Stimulated activated CD4-positive, alpha-beta T cell treated with anti-CD3 and anti-CD28 coated beads, Interleukin-1b, Interleukin-23, amount 100 ng/mL, for 48 hours (primary cell): Measurements from ENCODE around the gene CDC42BPA.
A peak's percentile ranks its signal among the peaks of the same experiment; 100 is the strongest.
"Not testable (repeated sequence)": the region's sequence is repeated elsewhere in the genome, so short reads cannot be mapped to it uniquely, and the experiment has no call there.

Source experiments
- DNase-seq: peaks from one replicate; pipeline ENCODE4 v3.0.0-alpha.2; 2020

CDC42BPA gene

GRCh38 chr1:227253065-227253464, 65.2 kb downstream of the CDC42BPA start:
- DNase-seq: no peak

GRCh38 chr1:227245613-227246320, 72.5 kb downstream of the CDC42BPA start:
- DNase-seq: no peak

GRCh38 chr1:227244339-227245118, 73.8 kb downstream of the CDC42BPA start:
- no peak for DNase-seq

- DNase-seq: no peak
Observed at GRCh38 chr1:227242811-227243682, 75.2 kb downstream of the CDC42BPA start.

- DNase-seq: no peak
Observed at GRCh38 chr1:227240983-227241382, 77.3 kb downstream of the CDC42BPA start.

- DNase-seq: no peak
Observed at GRCh38 chr1:227234998-227235405, 83.3 kb downstream of the CDC42BPA start.

GRCh38 chr1:227231128-227231527, 87.2 kb downstream of the CDC42BPA start:
- not testable (repeated sequence) for DNase-seq

- no peak for DNase-seq
Observed at GRCh38 chr1:227228201-227228600, 90.1 kb downstream of the CDC42BPA start.

GRCh38 chr1:227227761-227228160, 90.5 kb downstream of the CDC42BPA start:
- no peak for DNase-seq

GRCh38 chr1:227225715-227226346, 92.5 kb downstream of the CDC42BPA start:
- DNase-seq: no peak

GRCh38 chr1:227223171-227223806, 95.0 kb downstream of the CDC42BPA start:
- DNase-seq: no peak

GRCh38 chr1:227219715-227220292, 98.5 kb downstream of the CDC42BPA start:
- DNase-seq: no peak

- no peak for DNase-seq
Observed at GRCh38 chr1:227218870-227219573, 99.3 kb downstream of the CDC42BPA start.

- no peak for DNase-seq
Observed at GRCh38 chr1:227215863-227216510, 102.3 kb downstream of the CDC42BPA start.

GRCh38 chr1:227214207-227214606, 104.1 kb downstream of the CDC42BPA start:
- no peak for DNase-seq

- no peak for DNase-seq
Observed at GRCh38 chr1:227213426-227213825, 104.9 kb downstream of the CDC42BPA start.

- DNase-seq: no peak
Observed at GRCh38 chr1:227212164-227212563, 106.1 kb downstream of the CDC42BPA start.

- DNase-seq: no peak
Observed at GRCh38 chr1:227210604-227211003, 107.7 kb downstream of the CDC42BPA start.

- no peak for DNase-seq
Observed at GRCh38 chr1:227197064-227197463, 121.2 kb downstream of the CDC42BPA start.

- peak; percentile 42 for DNase-seq
Observed at GRCh38 chr1:227192163-227192562, 126.1 kb downstream of the CDC42BPA start.

- DNase-seq: no peak
Observed at GRCh38 chr1:227191607-227192006, 126.7 kb downstream of the CDC42BPA start.
